ENCODE measurements around the gene CCDC142.
"Not testable (repeated sequence)": the region's sequence is repeated elsewhere in the genome, so short reads cannot be mapped to it uniquely, and the experiment has no call there.

The CCDC142 gene

GRCh38 chr2:74498500-74499266 is 15.9 kb upstream of the CCDC142 start:
- peak in 1 of 2 experiments; percentile 45 for DNase-seq

DNA sequence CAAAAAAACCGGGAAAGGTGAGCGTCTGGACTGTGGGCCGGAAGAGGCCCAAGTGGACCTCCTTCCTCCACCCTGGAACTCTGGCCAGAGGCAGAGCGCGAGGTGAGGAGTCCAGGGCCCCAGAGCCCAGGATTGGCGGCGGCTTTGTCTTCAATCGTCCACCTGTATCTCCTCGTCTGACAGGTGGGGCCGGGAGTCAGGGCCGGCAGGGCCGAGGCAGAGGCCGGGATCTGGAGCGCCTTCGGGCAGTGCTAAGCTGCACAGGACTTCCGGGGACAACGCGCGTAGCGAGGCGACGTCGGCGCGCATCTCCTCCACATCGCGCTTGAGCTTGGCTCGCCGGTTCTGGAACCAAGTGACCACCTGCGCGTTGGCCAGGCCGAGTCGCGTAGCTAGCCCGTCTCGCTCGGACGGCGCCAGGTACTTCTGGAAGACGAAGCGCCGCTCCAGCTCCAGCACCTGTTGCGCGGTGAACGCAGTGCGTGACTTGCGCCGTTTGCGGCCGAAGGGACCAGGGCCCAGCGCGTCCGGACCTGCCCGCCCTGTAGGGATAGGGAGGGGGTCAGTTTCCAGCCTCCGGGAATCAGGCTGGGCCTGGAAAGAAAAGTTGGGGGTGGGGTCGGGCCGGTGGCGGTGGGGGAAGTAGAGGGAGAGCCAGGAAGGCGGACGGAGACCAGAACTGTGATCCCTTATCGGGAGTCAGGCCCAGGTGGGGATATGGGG is 15.1 kb upstream of the CCDC142 start:
- DNase-seq, result peak in 1 of 2 experiments; percentile 60

DNA sequence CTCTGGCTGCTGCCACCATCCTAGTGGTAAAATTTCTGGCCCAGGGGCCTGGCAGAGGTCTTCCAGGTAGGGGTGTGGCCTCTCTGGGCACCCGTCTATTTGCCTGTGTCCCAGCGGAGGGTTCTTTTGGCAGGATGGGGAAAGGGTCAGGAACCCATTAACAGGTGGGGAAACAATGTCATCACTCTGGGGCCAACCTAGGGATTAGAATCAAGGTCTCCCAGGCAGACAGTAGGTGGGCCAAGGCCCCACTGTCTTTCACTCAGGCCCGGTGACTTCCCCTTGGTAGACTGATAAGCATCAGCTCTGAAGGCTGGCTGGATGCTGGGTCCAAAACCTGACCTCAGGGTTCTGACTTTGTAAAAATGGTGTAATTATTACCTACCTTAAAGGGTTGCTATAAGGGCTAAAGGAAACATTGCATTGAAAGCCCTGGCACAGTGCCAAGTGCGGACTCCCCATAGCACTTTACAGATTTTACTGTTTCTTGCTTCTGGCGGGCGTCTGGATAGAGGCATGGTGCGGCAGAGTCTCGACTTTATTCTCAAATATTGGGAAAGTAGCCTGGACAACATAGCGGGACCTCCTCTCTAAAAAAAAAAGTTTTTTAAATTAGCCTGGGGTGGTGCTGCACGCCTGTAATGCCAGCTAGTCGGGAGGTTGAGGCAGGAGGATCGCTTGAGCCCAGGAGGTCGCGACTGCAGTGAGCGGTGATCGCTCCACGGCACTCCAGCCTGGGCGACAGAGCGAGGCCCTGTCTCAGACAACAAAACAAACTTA is 14.4 kb upstream of the CCDC142 start:
- DNase-seq, result no peak

DNA sequence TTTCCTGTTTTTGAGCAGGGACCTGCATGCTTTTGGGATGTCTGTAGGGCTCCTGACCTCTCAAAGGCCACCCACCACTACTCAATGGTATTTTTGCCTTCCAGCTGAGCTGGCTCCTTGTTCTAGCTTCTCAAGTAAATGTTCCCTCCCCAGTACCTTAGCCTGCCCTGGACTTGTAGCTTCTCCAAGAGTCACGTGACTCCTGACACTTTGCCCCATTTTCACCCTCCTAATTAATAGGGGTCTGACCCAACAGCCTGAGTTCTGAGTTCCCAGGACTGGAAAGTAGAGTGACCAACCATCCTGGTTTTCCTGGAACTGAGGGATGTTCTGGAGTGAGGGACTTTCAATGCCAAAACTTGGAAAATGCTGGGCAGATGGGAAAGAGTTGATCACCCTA is 12.6 kb upstream of the CCDC142 start:
- DNase-seq, result no peak

- DNase-seq, result no peak
Observed at GRCh38 chr2:74493546-74493945, 10.7 kb upstream of the CCDC142 start.

DNA sequence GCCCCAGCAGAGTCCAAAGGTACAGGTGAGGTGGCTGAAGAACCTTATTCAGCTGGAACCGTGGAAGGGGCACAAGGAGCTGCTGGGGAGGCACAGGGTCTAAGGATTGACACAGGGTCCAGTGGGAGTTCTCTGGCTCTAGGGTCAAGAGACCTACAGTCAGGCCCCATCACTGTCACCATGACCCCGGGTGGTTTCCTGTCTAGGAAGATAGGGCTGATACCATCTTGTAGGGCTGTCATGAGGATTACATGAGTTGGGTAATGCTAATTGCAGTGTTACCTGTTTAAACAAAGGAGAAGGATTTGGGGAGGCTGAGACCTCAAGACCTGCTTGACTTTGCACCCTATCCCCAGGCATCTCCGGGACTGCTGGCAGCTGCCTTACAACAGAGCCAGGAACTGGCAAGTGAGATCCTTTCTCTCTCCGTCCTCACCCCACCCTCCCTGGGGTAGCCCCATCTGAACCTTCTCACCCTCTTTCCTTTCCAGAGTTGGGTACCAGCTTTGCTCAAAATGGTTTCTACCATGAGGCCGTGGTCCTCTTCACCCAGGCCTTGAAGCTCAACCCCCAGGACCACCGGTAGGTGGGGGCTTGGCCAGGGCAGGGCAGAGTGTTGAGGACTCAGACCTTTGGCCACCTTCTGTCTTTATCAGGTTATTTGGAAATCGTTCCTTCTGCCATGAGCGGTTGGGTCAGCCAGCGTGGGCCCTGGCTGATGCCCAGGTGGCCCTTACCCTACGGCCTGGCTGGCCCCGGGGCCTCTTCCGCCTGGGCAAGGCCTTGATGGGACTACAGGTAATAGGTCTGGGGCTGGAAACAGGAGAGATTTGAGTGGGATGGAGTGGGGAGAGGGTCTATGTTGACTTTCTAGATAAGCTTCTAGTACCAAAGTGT is 9.1 kb upstream of the CCDC142 start:
- no peak for DNase-seq

GRCh38 chr2:74489906-74490305 is 7.1 kb upstream of the CCDC142 start:
- no peak for DNase-seq

GRCh38 chr2:74488643-74489481 is 6.1 kb upstream of the CCDC142 start:
- DNase-seq, result no peak

- no peak for DNase-seq
Observed at GRCh38 chr2:74486141-74486540, 3.3 kb upstream of the CCDC142 start.

- DNase-seq, result not testable (repeated sequence)
Observed at GRCh38 chr2:74483675-74484164, 922 bp upstream of the CCDC142 start.

DNA sequence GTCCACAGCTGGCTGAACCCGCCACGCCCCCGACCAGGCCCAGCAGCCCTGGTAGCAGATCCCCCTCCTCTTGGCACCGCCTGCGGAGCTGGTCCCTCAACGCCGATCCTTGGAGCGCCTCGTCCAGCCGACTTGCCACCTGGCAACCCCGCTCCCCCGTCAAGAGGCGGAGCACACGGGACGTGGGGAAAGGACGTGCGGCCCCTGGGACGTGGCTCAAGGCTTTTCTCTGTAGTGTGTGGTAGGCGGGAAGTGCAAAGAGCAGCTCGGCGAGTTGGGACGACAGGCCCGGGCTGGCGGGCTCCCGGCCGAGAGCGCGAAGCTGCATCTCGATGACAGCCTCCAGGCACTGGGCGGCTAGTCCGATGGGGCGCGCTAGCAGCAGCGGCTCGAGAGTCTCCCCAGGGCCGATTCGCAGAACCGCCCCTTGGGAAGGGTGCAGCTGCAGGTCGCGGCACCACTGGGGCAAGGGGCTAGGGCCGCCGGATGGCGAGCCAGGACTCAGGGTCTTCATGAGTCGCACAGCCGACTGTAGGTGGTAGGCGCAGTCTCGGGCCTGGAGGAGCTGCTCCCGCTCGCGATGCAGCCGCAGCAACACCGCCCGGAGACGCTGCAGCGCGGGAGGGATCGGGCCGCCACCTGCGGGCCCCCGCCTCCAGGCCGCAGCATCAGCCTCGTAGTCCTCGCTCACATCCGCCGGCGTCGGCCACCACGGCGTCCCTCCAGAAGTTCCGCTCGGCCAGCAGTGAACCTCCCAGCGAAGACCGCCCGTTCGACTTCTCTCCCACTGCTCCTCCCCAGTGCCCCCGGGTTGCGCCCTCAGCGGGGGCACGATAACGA is 617 bp downstream of the CCDC142 start:
- DNase-seq, result peak in 1 of 2 experiments; percentile 77

DNA sequence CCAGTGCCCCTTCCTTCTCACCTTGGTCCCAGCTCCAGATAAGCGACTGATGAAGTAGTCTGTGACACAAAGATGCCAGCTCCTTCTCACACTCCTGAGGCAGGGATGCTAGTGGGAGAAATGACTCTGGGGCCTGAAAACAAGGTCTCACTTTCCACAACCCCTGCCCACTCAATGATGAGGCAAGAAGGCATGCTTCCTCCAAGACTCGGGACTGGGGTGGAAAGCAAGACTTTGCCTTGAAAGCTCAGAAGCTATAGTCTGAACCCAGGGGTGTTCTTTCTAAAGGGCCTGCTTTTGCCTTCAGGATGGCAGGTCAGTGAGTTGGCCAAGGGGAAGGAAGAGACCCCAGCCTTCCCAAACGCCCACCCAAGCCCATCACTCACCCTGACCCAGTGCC is 1.4 kb downstream of the CCDC142 start:
- no peak for DNase-seq

DNA sequence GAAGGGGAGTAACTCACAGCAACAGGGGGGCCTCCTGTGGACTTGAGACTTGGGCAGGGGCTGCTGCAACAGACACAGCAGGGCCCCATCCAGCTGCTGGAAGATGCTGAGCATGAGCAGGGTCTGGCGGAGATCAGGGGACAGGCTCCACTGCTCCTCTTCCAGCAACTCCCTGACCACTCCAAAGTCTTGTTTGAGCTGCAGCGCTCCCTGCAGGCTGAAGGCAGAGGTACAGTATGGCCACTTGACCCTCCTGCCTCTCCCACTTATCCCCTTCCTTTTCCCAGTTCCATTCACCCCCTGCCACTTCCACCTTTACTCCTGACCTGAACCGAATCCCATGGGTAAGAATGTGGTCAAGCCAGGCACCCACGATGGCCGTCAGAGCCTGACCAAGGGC is 7.9 kb downstream of the CCDC142 start:
- DNase-seq, result peak in 1 of 2 experiments; percentile 9

DNA sequence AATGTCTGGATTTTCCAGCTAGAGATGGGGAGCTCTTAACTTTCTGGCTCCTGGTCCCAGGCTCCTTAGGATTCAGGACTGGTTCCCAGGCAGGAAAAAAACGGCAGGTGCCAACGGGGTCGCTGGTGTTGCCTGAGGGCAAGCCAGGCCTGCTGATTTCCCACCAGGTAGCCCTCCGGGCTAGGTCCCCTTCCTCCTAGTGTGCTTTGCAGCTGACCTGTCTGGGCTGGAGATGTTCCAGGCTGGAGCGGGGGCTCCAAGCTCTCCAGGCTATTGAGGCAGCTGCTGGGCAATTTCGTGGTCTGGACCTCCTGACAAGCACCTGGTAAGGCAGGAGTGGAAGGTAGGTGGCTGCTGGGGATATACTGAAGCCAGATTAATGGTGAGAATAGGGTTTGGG is 8.3 kb downstream of the CCDC142 start:
- no peak for DNase-seq

- no peak for DNase-seq
Observed at GRCh38 chr2:74472945-74473258, 9.9 kb downstream of the CCDC142 start.

- peak; percentile 87 to 95 for DNase-seq
Observed at GRCh38 chr2:74472086-74472944, 10.5 kb downstream of the CCDC142 start, which contains the start of gene MRPL53. TSS of gene MRPL53 (minus strand) at chr2:74472680. CDS start at chr2:74472660, 20 bp downstream.

DNA sequence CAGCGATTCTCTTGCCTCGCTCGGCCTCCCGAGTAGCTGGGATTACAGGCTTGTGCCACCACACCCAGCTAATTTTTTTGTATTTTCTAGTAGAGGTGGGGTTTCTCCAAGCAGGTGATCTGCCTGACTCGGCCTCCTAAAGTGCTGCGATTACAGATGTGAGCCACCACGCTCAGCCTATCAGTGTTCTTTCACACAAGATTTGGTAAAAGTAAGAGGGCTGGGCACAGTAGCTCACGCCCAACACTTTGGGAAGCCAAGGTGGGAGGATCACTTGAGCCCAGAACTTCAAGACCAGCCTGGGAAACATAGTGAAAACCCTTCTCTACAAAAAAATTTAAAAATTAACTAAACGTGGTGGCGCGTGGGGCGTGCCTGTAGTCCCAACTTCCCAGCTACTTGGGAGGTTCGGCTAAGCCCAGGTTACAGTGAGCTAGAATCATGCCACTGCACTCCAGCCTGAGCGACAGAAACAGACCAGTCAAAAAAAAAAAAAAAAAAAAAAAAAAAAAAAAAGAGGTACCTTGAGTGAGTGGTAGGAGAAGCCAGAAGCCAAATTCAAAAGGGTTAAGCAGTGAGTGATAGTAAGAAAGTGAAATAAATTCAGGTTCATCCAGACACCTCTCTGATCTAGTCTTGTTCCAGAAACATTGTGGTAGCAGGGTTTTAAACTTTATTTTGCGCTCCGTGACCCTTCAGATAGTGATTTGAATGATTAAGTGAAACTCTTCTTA is 11.3 kb downstream of the CCDC142 start:
- DNase-seq, result no peak

GRCh38 chr2:74470742-74471141 is 12.1 kb downstream of the CCDC142 start:
- DNase-seq, result not testable (repeated sequence)

DNA sequence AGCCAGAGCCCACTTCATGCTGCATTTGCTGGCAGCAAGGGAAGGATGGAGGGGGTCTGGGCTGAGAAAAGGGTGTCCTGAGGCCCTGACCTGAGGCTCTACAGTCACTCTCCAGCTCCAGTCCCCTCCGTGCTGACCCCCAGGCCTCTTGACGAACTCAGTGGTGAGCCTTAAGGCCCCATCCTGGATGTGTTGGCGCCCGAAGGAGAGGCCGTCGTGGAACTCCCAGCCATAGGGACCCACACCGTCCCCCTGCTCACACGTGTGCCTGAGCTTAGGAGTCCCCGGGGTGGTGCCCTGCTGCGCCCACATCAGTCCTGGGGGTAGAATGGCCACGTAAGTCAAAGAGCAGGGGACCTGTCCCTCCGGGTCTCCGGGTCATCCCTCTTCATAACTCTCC is 18.4 kb downstream of the CCDC142 start:
- no peak for DNase-seq
